Suprapubic skin (tissue), 3 donors: ENCODE results near the gene OTC.

Source experiments
- POLR2AphosphoS5 ChIP-seq, 3 donors: sonication (generic); formaldehyde crosslinking; IDR thresholded peaks; one replicate each; pipeline ENCODE4 v1.6.1; 2017; ENCODE audit warnings: antibody characterized with exemption in 3 of 3
- TF ChIP-seq, protein P1 (sequence below), 2 donors: fragments of 200-600 bp in 1 of 2; fragments of 450-650 bp in 1 of 2; sonication (generic) in 1 of 2; IDR thresholded peaks; one replicate each; pipeline ENCODE4 v1.5.1; 2016 to 2019; ENCODE audit warnings: antibody characterized with exemption in 2 of 2, mild to moderate bottlenecking in 1 of 2, moderate library complexity in 1 of 2

DNA sequence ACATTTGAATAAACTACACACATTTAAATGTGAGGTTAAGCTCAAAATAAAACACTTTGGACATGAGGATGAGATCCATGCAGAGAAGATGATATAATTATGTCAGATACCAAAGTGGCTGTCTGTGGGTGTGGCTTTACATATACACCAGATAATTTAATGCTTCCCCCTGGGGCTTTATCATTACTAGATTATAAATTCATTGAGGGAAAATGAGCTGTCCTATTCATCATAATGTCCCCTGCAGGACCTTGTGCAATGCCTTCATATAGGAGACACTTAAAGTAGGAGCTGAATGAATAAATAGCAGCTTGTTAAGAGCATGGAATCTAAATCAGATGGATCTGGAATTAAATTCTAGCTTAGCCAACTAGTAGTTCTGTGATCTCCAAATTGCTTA, 49.7 kb downstream of the OTC start:
- TF ChIP-seq, protein P1, sequence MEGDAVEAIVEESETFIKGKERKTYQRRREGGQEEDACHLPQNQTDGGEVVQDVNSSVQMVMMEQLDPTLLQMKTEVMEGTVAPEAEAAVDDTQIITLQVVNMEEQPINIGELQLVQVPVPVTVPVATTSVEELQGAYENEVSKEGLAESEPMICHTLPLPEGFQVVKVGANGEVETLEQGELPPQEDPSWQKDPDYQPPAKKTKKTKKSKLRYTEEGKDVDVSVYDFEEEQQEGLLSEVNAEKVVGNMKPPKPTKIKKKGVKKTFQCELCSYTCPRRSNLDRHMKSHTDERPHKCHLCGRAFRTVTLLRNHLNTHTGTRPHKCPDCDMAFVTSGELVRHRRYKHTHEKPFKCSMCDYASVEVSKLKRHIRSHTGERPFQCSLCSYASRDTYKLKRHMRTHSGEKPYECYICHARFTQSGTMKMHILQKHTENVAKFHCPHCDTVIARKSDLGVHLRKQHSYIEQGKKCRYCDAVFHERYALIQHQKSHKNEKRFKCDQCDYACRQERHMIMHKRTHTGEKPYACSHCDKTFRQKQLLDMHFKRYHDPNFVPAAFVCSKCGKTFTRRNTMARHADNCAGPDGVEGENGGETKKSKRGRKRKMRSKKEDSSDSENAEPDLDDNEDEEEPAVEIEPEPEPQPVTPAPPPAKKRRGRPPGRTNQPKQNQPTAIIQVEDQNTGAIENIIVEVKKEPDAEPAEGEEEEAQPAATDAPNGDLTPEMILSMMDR (IDR thresholded peaks at IDR 0.05) = no peak
- no peak for TF ChIP-seq POLR2AphosphoS5 (IDR thresholded peaks at IDR 0.05)
